ENCODE results near the gene ABCA13.

Gene ABCA13

DNA sequence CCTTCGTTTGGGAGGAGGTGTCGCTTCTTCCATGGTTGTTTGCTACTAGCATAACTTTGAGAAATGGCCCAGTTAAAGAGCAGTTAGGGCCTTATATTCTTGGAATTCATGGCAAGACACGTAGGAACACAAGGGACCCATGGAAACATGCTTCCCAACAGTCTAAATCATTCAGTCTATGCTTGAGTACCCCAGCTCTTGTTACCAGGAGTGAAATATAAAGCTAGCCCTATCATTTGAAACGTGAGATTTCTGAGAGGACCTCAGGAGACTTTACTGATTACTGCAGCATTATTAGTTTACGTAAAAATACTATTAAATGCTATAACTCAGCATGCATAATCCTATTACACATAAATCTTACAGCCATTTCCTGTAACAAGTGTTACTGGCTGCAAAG, 424.5 kb downstream of the ABCA13 start:
- TF ChIP-seq ZFX (IDR thresholded peaks at IDR 0.05) (no peak), CTCF (conservative IDR thresholded peaks at IDR 0.05) (no peak)
- H3K27ac ChIP-seq: no peak overlapping the region

GRCh38 chr7:48610705-48611104, 439.4 kb downstream of the ABCA13 start:
- no peak overlapping the region for H3K27ac ChIP-seq
- TF ChIP-seq ZFX (IDR thresholded peaks at IDR 0.05) (no peak), CTCF (conservative IDR thresholded peaks at IDR 0.05) (no peak)

DNA sequence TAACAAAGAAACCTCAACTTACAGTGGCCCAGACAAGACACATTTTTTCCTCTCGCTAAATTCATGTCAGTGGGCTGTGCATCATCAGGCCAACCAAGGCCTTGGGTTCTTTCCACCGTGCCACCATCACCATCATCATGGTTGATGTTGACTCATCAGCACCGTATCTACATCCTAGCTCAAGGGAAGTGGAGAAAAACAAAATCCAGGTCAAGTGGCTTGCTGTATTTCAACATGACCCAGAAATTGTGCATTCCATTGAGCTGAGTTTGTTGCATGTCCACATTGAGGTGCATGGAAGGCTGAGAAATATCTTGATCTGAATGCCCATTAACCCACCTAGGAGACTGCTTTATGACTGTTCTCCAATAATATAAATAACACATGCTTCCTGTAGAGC, 440.7 kb downstream of the ABCA13 start:
- no peak overlapping the region for H3K27ac ChIP-seq
- TF ChIP-seq ZFX (IDR thresholded peaks at IDR 0.05): no peak
- no peak for TF ChIP-seq CTCF (conservative IDR thresholded peaks at IDR 0.05)

- H3K27ac ChIP-seq: no peak overlapping the region
- no peak for TF ChIP-seq ZFX (IDR thresholded peaks at IDR 0.05)
- TF ChIP-seq CTCF (conservative IDR thresholded peaks at IDR 0.05): no peak
Measured at GRCh38 chr7:48617508-48617907, 446.2 kb downstream of the ABCA13 start.

- TF ChIP-seq ZFX (IDR thresholded peaks at IDR 0.05) (no peak), CTCF (conservative IDR thresholded peaks at IDR 0.05) (peak; percentile 14)
- no peak overlapping the region for H3K27ac ChIP-seq
Measured at GRCh38 chr7:48617993-48618392, 446.7 kb downstream of the ABCA13 start.

- no peak for TF ChIP-seq ZFX (IDR thresholded peaks at IDR 0.05)
- H3K27ac ChIP-seq: no peak overlapping the region
Measured at GRCh38 chr7:48621076-48621475, 449.8 kb downstream of the ABCA13 start.

GRCh38 chr7:48627164-48627563, 455.9 kb downstream of the ABCA13 start:
- no peak overlapping the region for H3K27ac ChIP-seq
- TF ChIP-seq CTCF (conservative IDR thresholded peaks at IDR 0.05) (no peak), ZFX (IDR thresholded peaks at IDR 0.05) (no peak)

DNA sequence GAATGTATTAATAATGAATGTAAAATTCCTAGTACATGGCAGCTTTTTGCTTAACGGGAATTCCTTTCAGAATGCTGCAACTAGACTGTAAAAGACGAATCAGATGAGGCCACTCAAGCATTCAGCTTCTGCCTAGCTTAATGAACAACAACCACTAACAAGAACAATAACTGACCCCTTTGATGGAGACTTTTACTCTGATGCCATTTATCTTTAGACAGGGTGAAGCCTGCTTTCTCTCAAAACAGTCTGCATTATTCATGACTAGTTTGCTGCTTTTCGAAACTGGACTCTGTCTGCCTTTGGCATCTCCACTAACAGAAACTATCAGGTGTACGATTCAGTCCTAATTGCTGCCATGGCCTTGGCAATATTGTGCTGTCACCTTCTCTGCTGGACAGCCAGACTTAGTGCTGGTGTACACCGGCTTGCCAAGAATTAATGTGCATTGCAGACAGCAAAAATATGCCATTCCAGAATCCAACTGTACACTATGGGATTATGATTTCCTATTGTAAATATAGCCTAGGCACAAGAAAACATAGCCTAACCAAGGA, 457.6 kb downstream of the ABCA13 start:
- TF ChIP-seq ZFX (IDR thresholded peaks at IDR 0.05) (no peak), CTCF (conservative IDR thresholded peaks at IDR 0.05) (no peak)
- no peak overlapping the region for H3K27ac ChIP-seq
